Upper lobe of left lung (tissue), 6 donors: ENCODE results near the gene CEP131. TPM values are rescaled to one million over a fixed set of nuclear protein-coding genes. Genes with fewer than 3 reads are reported as not detected.

Experiments
- ATAC-seq, 2 donors: fragments of 200-7000 bp; cut with Tn5 transposase; one replicate each; pipeline ENCODE4 v1.9.1; 2022; ENCODE audit warnings: mild to moderate bottlenecking in 2 of 2, moderate library complexity in 2 of 2; ENCODE audit not compliant: low FRiP score in 2 of 2
- DNase-seq, 2 donors: peaks; one replicate each; pipeline ENCODE4 v3.0.0-alpha.2; 2019 to 2020
- H3K27ac ChIP-seq, 4 donors: fragments of 200-600 bp; sonication (generic); one replicate each; pipeline ENCODE4 v1.5.1; 2016 to 2019
- H3K27me3 ChIP-seq, 4 donors: fragments of 200-600 bp; sonication (generic); one replicate each; pipeline ENCODE4 v1.5.1; 2017 to 2019
- H3K36me3 ChIP-seq, 4 donors: fragments of 200-600 bp; sonication (generic); one replicate each; pipeline ENCODE4 v1.5.1; 2016 to 2019
- H3K4me1 ChIP-seq, 4 donors: fragments of 200-600 bp; sonication (generic); one replicate each; pipeline ENCODE4 v1.5.1; 2018 to 2019
- H3K4me3 ChIP-seq, 4 donors: fragments of 200-600 bp; sonication (generic); one replicate each; pipeline ENCODE4 v1.5.1; 2017 to 2019; ENCODE audit warnings: mild to moderate bottlenecking in 2 of 4, moderate library complexity in 1 of 4
- H3K9me3 ChIP-seq, 4 donors: fragments of 200-600 bp; sonication (generic); one replicate each; pipeline ENCODE4 v1.5.1; 2018 to 2019
- EP300 ChIP-seq, 4 donors: sonication (generic); formaldehyde crosslinking; IDR thresholded peaks; one replicate each; pipeline ENCODE4 v1.5.1; 2017; ENCODE audit warnings: antibody characterized with exemption in 4 of 4, control low read depth in 2 of 4
- POLR2A ChIP-seq, 4 donors: fragments of 450-650 bp; IDR thresholded peaks; one replicate each; pipeline ENCODE4 v1.5.1; 2016 to 2017; ENCODE audit warnings: antibody characterized with exemption in 4 of 4, mild to moderate bottlenecking in 2 of 4
- POLR2AphosphoS5 ChIP-seq, 2 donors: sonication (generic); formaldehyde crosslinking; IDR thresholded peaks; one replicate each; pipeline ENCODE4 v1.5.1; 2017; ENCODE audit warnings: antibody characterized with exemption in 2 of 2
- WGBS, 2 donors: methylation state at CpG; one replicate each; pipeline ENCODE4 v1.1.5; 2017 to 2018; 5-methylcytosine and 5-hydroxymethylcytosine counted together
- total RNA-seq, 6 donors: library from RNA; depleted of rRNA in 4 of 6; stranded (reverse); fragments of >200 nt in 4 of 6; gene quantifications; one replicate each; pipeline versions ENCODE4 v1.1.0 to v1.2.1, GENCODE V29; 2016 to 2021
- TF ChIP-seq, protein P1 (sequence below), 6 experiments: fragments of 450-650 bp in 4 of 6; fragments of 200-600 bp in 2 of 6; sonication (generic) in 2 of 6; IDR thresholded peaks; one replicate each; pipeline ENCODE4 v1.5.1; 2016 to 2019; ENCODE audit warnings: antibody characterized with exemption in 6 of 6
- donor health status: DM: no; HTN: no; CAD: no; lungs with moderate emphysema.
- donor health status: DM: no; HTN: yes; CAD: no; lungs with severe emphysema.

The CEP131 gene
- total RNA-seq, 6 donors from 2014 or later = 5.3 to 55.5 (median 12.6) TPM

DNA sequence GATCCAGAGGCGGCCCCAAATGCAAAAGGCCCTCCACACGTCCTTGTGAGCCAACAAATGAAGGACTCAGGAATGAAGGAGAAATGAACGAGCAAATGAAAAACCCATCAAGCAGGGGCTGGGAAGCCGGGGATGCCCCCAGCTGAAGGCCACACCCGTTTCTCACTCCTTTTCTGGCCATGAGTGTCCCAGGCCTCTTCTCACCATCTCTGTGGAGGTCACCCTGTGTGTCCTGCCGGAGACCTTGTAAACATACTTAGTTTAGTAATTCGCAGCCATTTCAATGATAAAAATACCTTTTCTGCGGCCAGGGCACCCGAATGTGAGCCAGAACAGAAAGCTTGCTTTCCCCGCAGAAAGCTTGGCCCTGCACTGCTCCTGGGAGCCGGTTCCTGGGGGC, 35.6 kb downstream of the CEP131 start:
- Histone ChIP-seq H3K4me1 (no peaks in the 10 kb centered on the region), H3K9me3 (no peaks in the 10 kb centered on the region), H3K36me3 (peaks cover 0 to 15% (median 5%) of the 10 kb centered on the region in 4 donors), H3K27me3 (no peaks in the 10 kb centered on the region), H3K27ac (no peak overlapping the region), H3K4me3 (no peak overlapping the region)
- no peak for TF ChIP-seq POLR2AphosphoS5 (IDR thresholded peaks at IDR 0.05)
- ATAC-seq (no peak), DNase-seq (no peak)
- WGBS, 2 donors = 92 to 94% methylated on average over 10 to 11 of the region's 11 CpGs

DNA sequence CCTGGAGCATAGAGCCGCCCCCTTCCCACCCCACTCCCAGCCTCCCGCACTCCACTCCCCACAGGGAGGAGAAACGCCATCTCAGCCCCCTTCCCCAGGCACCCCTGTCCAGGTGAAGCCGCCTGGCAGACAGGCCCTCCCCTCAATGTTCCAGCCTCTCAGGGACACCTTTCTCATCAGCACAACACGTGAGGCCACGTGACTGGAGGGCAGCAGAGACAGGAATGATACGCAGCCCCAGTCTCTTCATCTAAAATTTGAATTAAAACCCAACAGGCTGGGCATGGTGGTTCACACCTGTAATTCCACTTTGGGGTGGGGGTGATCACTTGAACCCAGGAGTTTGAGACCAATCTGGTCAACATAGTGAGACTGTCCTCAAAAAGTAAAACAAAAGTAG, 36.6 kb downstream of the CEP131 start:
- no peak for DNase-seq
- WGBS, 2 donors = 71 to 79% methylated on average over 3 to 5 of the region's 7 CpGs
- no peaks in the 10 kb centered on the region for H3K27me3 ChIP-seq
- no peak overlapping the region for H3K4me3 ChIP-seq
- ATAC-seq = no peak
- no peaks in the 10 kb centered on the region for H3K9me3 ChIP-seq
- TF ChIP-seq POLR2A (IDR thresholded peaks at IDR 0.05) (no peak), EP300 (IDR thresholded peaks at IDR 0.05) (no peak), POLR2AphosphoS5 (IDR thresholded peaks at IDR 0.05) (no peak)
- TF ChIP-seq, protein P1, sequence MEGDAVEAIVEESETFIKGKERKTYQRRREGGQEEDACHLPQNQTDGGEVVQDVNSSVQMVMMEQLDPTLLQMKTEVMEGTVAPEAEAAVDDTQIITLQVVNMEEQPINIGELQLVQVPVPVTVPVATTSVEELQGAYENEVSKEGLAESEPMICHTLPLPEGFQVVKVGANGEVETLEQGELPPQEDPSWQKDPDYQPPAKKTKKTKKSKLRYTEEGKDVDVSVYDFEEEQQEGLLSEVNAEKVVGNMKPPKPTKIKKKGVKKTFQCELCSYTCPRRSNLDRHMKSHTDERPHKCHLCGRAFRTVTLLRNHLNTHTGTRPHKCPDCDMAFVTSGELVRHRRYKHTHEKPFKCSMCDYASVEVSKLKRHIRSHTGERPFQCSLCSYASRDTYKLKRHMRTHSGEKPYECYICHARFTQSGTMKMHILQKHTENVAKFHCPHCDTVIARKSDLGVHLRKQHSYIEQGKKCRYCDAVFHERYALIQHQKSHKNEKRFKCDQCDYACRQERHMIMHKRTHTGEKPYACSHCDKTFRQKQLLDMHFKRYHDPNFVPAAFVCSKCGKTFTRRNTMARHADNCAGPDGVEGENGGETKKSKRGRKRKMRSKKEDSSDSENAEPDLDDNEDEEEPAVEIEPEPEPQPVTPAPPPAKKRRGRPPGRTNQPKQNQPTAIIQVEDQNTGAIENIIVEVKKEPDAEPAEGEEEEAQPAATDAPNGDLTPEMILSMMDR (IDR thresholded peaks at IDR 0.05) = no peak
- H3K36me3 ChIP-seq = peaks cover 0 to 15% (median 5%) of the 10 kb centered on the region in 4 donors
- no peaks in the 10 kb centered on the region for H3K4me1 ChIP-seq
- no peak overlapping the region for H3K27ac ChIP-seq

DNA sequence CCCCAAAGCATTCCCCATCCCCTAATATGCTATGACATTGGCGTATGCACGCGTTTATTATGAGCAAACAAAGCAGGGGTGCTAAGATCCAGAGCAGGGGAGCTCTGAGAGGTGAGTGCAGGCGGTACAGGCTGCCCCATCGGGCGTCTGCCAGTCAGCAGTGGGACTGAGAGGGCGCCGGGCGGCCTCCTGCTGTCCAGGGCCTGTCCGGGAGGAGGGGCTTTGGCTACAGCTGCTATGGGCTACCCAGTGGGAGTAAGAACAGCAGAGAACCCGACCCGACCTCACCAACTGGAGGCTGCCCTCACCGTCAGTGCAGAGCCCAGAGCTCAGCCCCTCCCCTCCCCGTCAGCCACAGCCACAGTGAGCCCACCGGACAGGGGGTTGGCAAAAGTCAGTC, 38.2 kb downstream of the CEP131 start:
- H3K27me3 ChIP-seq = no peaks in the 10 kb centered on the region
- no peaks in the 10 kb centered on the region for H3K9me3 ChIP-seq
- no peaks in the 10 kb centered on the region for H3K4me1 ChIP-seq
- no peak for ATAC-seq
- H3K36me3 ChIP-seq = peaks cover 0 to 4% (median 1%) of the 10 kb centered on the region in 4 donors
- peak in 1 of 2 donors; percentile 66 for DNase-seq
- WGBS, 2 donors = 25 to 40% methylated on average over 7 to 15 of the region's 15 CpGs
- no peak overlapping the region for H3K4me3 ChIP-seq
- TF ChIP-seq POLR2A (IDR thresholded peaks at IDR 0.05) (no peak), EP300 (IDR thresholded peaks at IDR 0.05) (no peak), POLR2AphosphoS5 (IDR thresholded peaks at IDR 0.05) (no peak)
- TF ChIP-seq, protein P1 (IDR thresholded peaks at IDR 0.05) = no peak
- no peak overlapping the region for H3K27ac ChIP-seq

DNA sequence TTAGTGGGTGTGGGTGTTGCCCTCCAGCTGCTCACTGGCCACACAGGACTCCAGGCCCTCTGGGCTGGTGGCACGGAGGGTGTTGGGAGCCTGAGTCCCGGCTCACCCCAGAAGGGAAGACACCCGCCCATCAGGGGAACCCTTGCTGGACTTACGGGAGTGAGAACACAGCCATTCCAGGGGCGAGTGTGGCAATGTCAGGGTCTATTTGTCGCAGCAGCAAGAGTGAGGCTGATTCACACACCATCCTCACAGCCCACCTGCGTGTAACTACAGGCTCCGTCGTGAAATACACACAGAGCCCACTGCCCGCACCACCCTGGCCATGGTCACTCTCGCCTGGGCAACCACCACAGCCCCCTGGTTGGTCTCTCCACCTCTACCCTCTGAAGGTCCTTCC, 39.0 kb downstream of the CEP131 start:
- Histone ChIP-seq H3K27ac (no peak overlapping the region), H3K27me3 (no peaks in the 10 kb centered on the region), H3K9me3 (no peaks in the 10 kb centered on the region), H3K36me3 (no peaks in the 10 kb centered on the region), H3K4me1 (no peaks in the 10 kb centered on the region), H3K4me3 (no peak overlapping the region)
- DNase-seq = peak in 1 of 2 donors; percentile 38
- no peak for ATAC-seq
- TF ChIP-seq EP300 (IDR thresholded peaks at IDR 0.05) (no peak), POLR2A (IDR thresholded peaks at IDR 0.05) (no peak), POLR2AphosphoS5 (IDR thresholded peaks at IDR 0.05) (no peak)
- TF ChIP-seq, protein P1 (IDR thresholded peaks at IDR 0.05) = no peak
- WGBS, 2 donors = 91 to 94% methylated on average over 8 to 10 of the region's 11 CpGs

DNA sequence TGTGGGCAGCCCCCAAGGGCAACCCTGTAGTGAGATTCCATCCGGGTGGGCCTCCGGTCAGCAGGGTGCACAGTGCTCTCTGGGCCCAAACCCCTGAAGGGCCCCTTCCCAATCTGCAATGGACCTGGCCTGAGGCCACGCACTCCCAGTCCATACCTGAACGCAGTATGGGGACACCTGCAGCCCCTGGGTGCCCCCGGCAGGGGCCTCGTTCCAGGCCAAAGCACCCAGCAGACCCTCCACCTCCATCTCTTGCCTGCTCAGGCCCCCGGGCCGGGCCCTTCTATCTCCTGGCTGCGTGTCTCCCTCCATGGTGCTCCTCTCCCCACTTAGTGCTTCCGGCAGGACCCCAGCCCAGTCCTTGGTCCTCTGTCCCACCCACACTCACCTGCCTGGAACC, 39.4 kb downstream of the CEP131 start:
- no peaks in the 10 kb centered on the region for H3K27me3 ChIP-seq
- no peak overlapping the region for H3K4me3 ChIP-seq
- DNase-seq (peak in 1 of 2 donors; percentile 55), ATAC-seq (no peak)
- no peak overlapping the region for H3K27ac ChIP-seq
- TF ChIP-seq POLR2A (IDR thresholded peaks at IDR 0.05) = no peak
- TF ChIP-seq EP300 (IDR thresholded peaks at IDR 0.05) = no peak
- no peak for TF ChIP-seq POLR2AphosphoS5 (IDR thresholded peaks at IDR 0.05)
- TF ChIP-seq, protein P1 (IDR thresholded peaks at IDR 0.05) = no peak
- no peaks in the 10 kb centered on the region for H3K9me3 ChIP-seq
- 89 to 93% methylated on average over 3 to 10 of the region's 10 CpGs for WGBS, 2 donors
- H3K4me1 ChIP-seq = no peaks in the 10 kb centered on the region
- H3K36me3 ChIP-seq = no peaks in the 10 kb centered on the region
